GM15510 (cell line): Measurements from ENCODE around the gene CD2AP.

Experiments used
- POLR2A ChIP-seq: IDR thresholded peaks from 3 replicates; pipeline ENCODE4 v1.6.1; 2011; ENCODE audit warnings: borderline replicate concordance; ENCODE audit not compliant: insufficient read length; ENCODE audit errors: extremely low read depth

Gene CD2AP

GRCh38 chr6:47573109-47573508 lies 95.5 kb downstream of the CD2AP start:
- TF ChIP-seq POLR2A, result no peak

GRCh38 chr6:47574789-47575188 lies 97.2 kb downstream of the CD2AP start:
- no peak for TF ChIP-seq POLR2A

- no peak for TF ChIP-seq POLR2A
Measured at GRCh38 chr6:47579040-47579439, 101.5 kb downstream of the CD2AP start.

- TF ChIP-seq POLR2A, result no peak
Measured at GRCh38 chr6:47581591-47581990, 104.0 kb downstream of the CD2AP start.

- TF ChIP-seq POLR2A, result no peak
Measured at GRCh38 chr6:47587493-47587892, 109.9 kb downstream of the CD2AP start.

GRCh38 chr6:47592131-47592840 lies 114.7 kb downstream of the CD2AP start:
- TF ChIP-seq POLR2A, result no peak

GRCh38 chr6:47593979-47594378 lies 116.4 kb downstream of the CD2AP start:
- TF ChIP-seq POLR2A, result no peak

GRCh38 chr6:47595785-47596184 lies 118.2 kb downstream of the CD2AP start:
- TF ChIP-seq POLR2A, result no peak

GRCh38 chr6:47598367-47598766 lies 120.8 kb downstream of the CD2AP start:
- TF ChIP-seq POLR2A, result no peak

- TF ChIP-seq POLR2A, result no peak
Measured at GRCh38 chr6:47599512-47599911, 121.9 kb downstream of the CD2AP start.

- no peak for TF ChIP-seq POLR2A
Measured at GRCh38 chr6:47603227-47603626, 125.6 kb downstream of the CD2AP start.

GRCh38 chr6:47603995-47604394 lies 126.4 kb downstream of the CD2AP start:
- no peak for TF ChIP-seq POLR2A

- TF ChIP-seq POLR2A, result no peak
Measured at GRCh38 chr6:47621838-47622449, 144.4 kb downstream of the CD2AP start.

GRCh38 chr6:47626782-47627181 lies 149.2 kb downstream of the CD2AP start:
- TF ChIP-seq POLR2A, result no peak

GRCh38 chr6:47628448-47629272 lies 151.1 kb downstream of the CD2AP start:
- TF ChIP-seq POLR2A, result no peak
